Naive thymus-derived CD4-positive, alpha-beta T cell (primary cell): ENCODE data around the gene FBXO31. TPM values are rescaled to one million over a fixed set of nuclear protein-coding genes. Genes with fewer than 3 reads are reported as not detected.

Experiments used
- ATAC-seq: fragments of 150-1000 bp; cut with Tn5 transposase; 2 replicates; pipeline ENCODE4 v1.10.0; 2021; ENCODE audit warnings: mild to moderate bottlenecking, moderate library complexity
- CTCF ChIA-PET: fragments of 350-600 bp; sonication (Branson Sonifier 250); formaldehyde crosslinking; loops from one replicate; lab custom pipeline; 2021; ENCODE audit warnings: antibody characterized with exemption; lab: Charles Lee
- POLR2A ChIA-PET: fragments of 350-600 bp; sonication (Branson Sonifier 250); formaldehyde crosslinking; loops from one replicate; lab custom pipeline; 2021; ENCODE audit warnings: antibody characterized with exemption, inconsistent platforms; lab: Charles Lee
- DNase-seq, 9 donors: peaks; one replicate each; pipeline versions ENCODE4 v3.0.0 to v3.0.0-alpha.2; 2020 to 2022; ENCODE audit warnings: mixed read lengths in 1 of 9
- H3K27ac ChIP-seq: one replicate; pipeline ENCODE4 v1.7.0; 2013; ENCODE audit warnings: mild to moderate bottlenecking, low read depth, low read length, moderate library complexity
- H3K27me3 ChIP-seq, 2 donors: one replicate each; pipeline ENCODE4 v1.7.0; 2013; ENCODE audit warnings: low read length in 2 of 2, mild to moderate bottlenecking in 2 of 2, moderate library complexity in 2 of 2; ENCODE audit not compliant: control insufficient read depth in 2 of 2, insufficient read depth in 2 of 2
- H3K36me3 ChIP-seq, 3 experiments: 1 replicate in 2 of 3; 2 replicates in 1 of 3; pipeline ENCODE4 v1.7.0; 2013; ENCODE audit warnings: low read length in 3 of 3, mild to moderate bottlenecking in 3 of 3, moderate library complexity in 1 of 3; ENCODE audit not compliant: insufficient read depth in 3 of 3, control insufficient read depth in 2 of 3
- H3K4me1 ChIP-seq, 2 donors: one replicate each; pipeline ENCODE4 v1.7.0; 2013; ENCODE audit warnings: low read length in 2 of 2, mild to moderate bottlenecking in 2 of 2, moderate library complexity in 1 of 2; ENCODE audit not compliant: control insufficient read depth in 2 of 2, insufficient read depth in 2 of 2
- H3K4me3 ChIP-seq: 2 replicates; pipeline ENCODE4 v1.7.0; 2013; ENCODE audit warnings: mild to moderate bottlenecking, low read length
- H3K9me3 ChIP-seq, 3 experiments: 1 replicate in 2 of 3; 2 replicates in 1 of 3; pipeline ENCODE4 v1.7.0; 2013; ENCODE audit warnings: low read length in 3 of 3; ENCODE audit not compliant: control insufficient read depth in 2 of 3
- H3K27ac Mint-ChIP-seq, 9 donors: one replicate each; pipeline ENCODE4 v1.8.0; 2020 to 2022; ENCODE audit warnings: mixed read lengths in 9 of 9, mild to moderate bottlenecking in 8 of 9, moderate library complexity in 5 of 9, inconsistent platforms in 2 of 9
- H3K27me3 Mint-ChIP-seq, 5 donors: one replicate each; pipeline ENCODE4 v1.8.0; 2021 to 2022; ENCODE audit warnings: mixed read lengths in 5 of 5, mild to moderate bottlenecking in 1 of 5
- H3K36me3 Mint-ChIP-seq, 5 donors: one replicate each; pipeline ENCODE4 v1.8.0; 2020 to 2022; ENCODE audit warnings: mixed read lengths in 5 of 5, mild to moderate bottlenecking in 3 of 5, inconsistent platforms in 1 of 5
- H3K4me1 Mint-ChIP-seq, 7 donors: one replicate each; pipeline ENCODE4 v1.8.0; 2020 to 2022; ENCODE audit warnings: mixed read lengths in 7 of 7, mild to moderate bottlenecking in 3 of 7, inconsistent platforms in 1 of 7
- H3K4me3 Mint-ChIP-seq, 10 donors: one replicate each; pipeline ENCODE4 v1.8.0; 2020 to 2022; ENCODE audit warnings: mild to moderate bottlenecking in 10 of 10, mixed read lengths in 10 of 10, moderate library complexity in 6 of 10, inconsistent platforms in 2 of 10
- H3K9me3 Mint-ChIP-seq, 11 donors: one replicate each; pipeline ENCODE4 v1.8.0; 2020 to 2022; ENCODE audit warnings: mixed read lengths in 11 of 11, mild to moderate bottlenecking in 4 of 11, inconsistent platforms in 1 of 11, moderate library complexity in 1 of 11
- intact Hi-C, 2 donors: fragments of 100-400 bp; cut with micrococcal nuclease; formaldehyde crosslinking; loops; one replicate each; pipeline ENCODE4 v1.15.1; 2023
- polyA plus RNA-seq, 2 donors: library from polyadenylated mRNA; unstranded; fragments of 300-500 nt; fragmentation: Illumina TruSeq; gene quantifications; one replicate each; pipeline ENCODE4 v1.2.3, GENCODE V29; 2021
- total RNA-seq, 6 experiments: library from RNA in 5 of 6; stranded (reverse) in 5 of 6; gene quantifications; 1 replicate in 5 of 6; 2 replicates in 1 of 6; pipeline ENCODE4 v1.2.3 and lab custom pipeline; 2021 to 2026

FBXO31 gene
- total and polyA plus RNA-seq, 7 experiments from 2014 or later = 16.8 to 41.9 (median 30.8) TPM

- no peak overlapping the region for H3K27ac Mint-ChIP-seq
- Histone ChIP-seq H3K36me3 (peaks cover 0 to 79% (median 4%) of the 10 kb centered on the region in 3 experiments), H3K4me3 (no peak overlapping the region), H3K27me3 (no peaks in the 10 kb centered on the region), H3K27ac (no peak overlapping the region), H3K4me1 (no peaks in the 10 kb centered on the region), H3K9me3 (no peaks in the 10 kb centered on the region)
- no peaks in the 10 kb centered on the region for H3K9me3 Mint-ChIP-seq
- peaks cover 0 to 8% (median 0%) of the 10 kb centered on the region in 7 donors for H3K4me1 Mint-ChIP-seq
- ATAC-seq (no peak), DNase-seq (no peak)
- ChIA-PET POLR2A (no interaction called here), CTCF (interaction anchor here (2.4 kb wide), 1 partner anchor 217 kb away, joined by 18 read pairs; no protein-coding TSS in a partner anchor)
- no peak overlapping the region for H3K4me3 Mint-ChIP-seq
- H3K36me3 Mint-ChIP-seq = peaks cover 0 to 44% (median 9%) of the 10 kb centered on the region in 5 donors
- intact Hi-C loops = no loop called here
- no peaks in the 10 kb centered on the region for H3K27me3 Mint-ChIP-seq
These were observed 34.6 kb upstream of the FBXO31 start for GRCh38 chr16:87418216-87418615.

- Histone ChIP-seq H3K4me3 (no peak overlapping the region), H3K27me3 (no peaks in the 10 kb centered on the region), H3K9me3 (no peaks in the 10 kb centered on the region), H3K36me3 (peaks cover 0 to 80% (median 4%) of the 10 kb centered on the region in 3 experiments), H3K27ac (no peak overlapping the region), H3K4me1 (no peaks in the 10 kb centered on the region)
- Mint-ChIP-seq H3K27me3 (no peaks in the 10 kb centered on the region), H3K4me3 (no peak overlapping the region), H3K4me1 (peaks cover 0 to 8% (median 0%) of the 10 kb centered on the region in 7 donors), H3K9me3 (no peaks in the 10 kb centered on the region), H3K36me3 (peaks cover 0 to 44% (median 9%) of the 10 kb centered on the region in 5 donors), H3K27ac (no peak overlapping the region)
- ChIA-PET POLR2A (no interaction called here), CTCF (interaction anchor here (2.4 kb wide), 1 partner anchor 218 kb away, joined by 18 read pairs; no protein-coding TSS in a partner anchor)
- ATAC-seq (peak; percentile 16), DNase-seq (no peak)
- intact Hi-C loops = loop anchor here in 1 of 2 donors (2.0 kb wide), 1 partner anchor 127 kb away; no protein-coding TSS in a partner anchor
These were observed 33.9 kb upstream of the FBXO31 start for GRCh38 chr16:87417528-87417910.

DNA sequence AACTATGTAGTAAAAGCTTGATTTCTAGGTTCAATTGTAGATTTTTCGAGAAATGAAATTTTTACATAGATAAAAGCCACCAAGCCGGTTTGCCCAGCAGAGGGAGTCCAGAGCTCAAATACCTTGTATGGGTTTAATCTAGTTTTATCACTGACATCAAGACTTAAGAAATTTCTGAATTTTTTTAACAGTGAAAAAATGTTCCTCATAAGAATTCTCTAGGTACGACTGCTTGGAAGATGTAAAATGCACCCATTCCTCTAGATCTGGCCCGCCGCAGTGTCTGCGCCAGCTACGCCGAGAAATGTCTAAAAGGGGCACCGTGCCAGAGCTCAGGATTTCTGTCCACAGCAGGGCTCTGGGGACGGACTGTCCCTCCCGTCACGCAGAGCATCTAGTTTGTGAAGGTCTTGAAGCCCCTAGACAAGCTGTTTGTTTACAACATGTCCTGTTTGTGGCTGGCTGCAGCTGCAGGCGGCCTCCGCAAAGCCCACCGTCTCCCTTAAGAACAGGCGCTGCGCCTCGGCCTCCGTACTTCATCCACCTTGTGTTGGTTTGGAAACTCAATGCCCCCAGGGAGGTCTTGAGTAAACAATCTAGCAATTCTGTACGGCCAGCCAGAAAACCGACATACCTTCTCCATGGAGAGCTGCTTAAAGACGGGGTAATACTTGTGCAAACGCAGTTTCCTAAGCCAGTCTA is 33.4 kb upstream of the FBXO31 start:
- Mint-ChIP-seq H3K27ac (no peak overlapping the region), H3K36me3 (peaks cover 0 to 45% (median 9%) of the 10 kb centered on the region in 5 donors), H3K9me3 (no peaks in the 10 kb centered on the region), H3K4me3 (no peak overlapping the region), H3K4me1 (peaks cover 0 to 8% (median 0%) of the 10 kb centered on the region in 7 donors), H3K27me3 (no peaks in the 10 kb centered on the region)
- DNase-seq = peak in 6 of 9 donors; percentile 25 to 48 (median 42)
- Histone ChIP-seq H3K9me3 (no peaks in the 10 kb centered on the region), H3K36me3 (peaks cover 0 to 80% (median 8%) of the 10 kb centered on the region in 3 experiments), H3K27me3 (no peaks in the 10 kb centered on the region), H3K4me1 (no peaks in the 10 kb centered on the region), H3K27ac (no peak overlapping the region), H3K4me3 (no peak overlapping the region)
- intact Hi-C loops = loop anchor here (1.0 to 2.0 kb wide), 3 partner anchors 73 to 219 kb away; no protein-coding TSS in a partner anchor
- POLR2A ChIA-PET = no interaction called here
- no peak for ATAC-seq
- CTCF ChIA-PET = interaction anchor here (0.6 to 2.4 kb wide), 2 partner anchors 35 to 219 kb away, joined by 3 to 18 read pairs; no protein-coding TSS in a partner anchor

GRCh38 chr16:87415441-87415840 is 31.9 kb upstream of the FBXO31 start:
- intact Hi-C loops = no loop called here
- no peaks in the 10 kb centered on the region for H3K4me1 ChIP-seq
- peaks cover 0 to 80% (median 8%) of the 10 kb centered on the region in 3 experiments for H3K36me3 ChIP-seq
- H3K36me3 Mint-ChIP-seq = peaks cover 0 to 46% (median 7%) of the 10 kb centered on the region in 5 donors
- no peak overlapping the region for H3K27ac ChIP-seq
- ChIA-PET POLR2A (no interaction called here), CTCF (interaction anchor here (0.6 kb wide), 1 partner anchor 352 kb away, joined by 3 read pairs; no protein-coding TSS in a partner anchor)
- no peak for ATAC-seq
- no peaks in the 10 kb centered on the region for H3K4me1 Mint-ChIP-seq
- peak overlapping the region in 1 of 9 donors; percentile 41 for H3K27ac Mint-ChIP-seq
- H3K4me3 Mint-ChIP-seq = no peak overlapping the region
- no peak for DNase-seq
- H3K27me3 ChIP-seq = no peaks in the 10 kb centered on the region
- H3K27me3 Mint-ChIP-seq = no peaks in the 10 kb centered on the region
- no peaks in the 10 kb centered on the region for H3K9me3 Mint-ChIP-seq
- H3K9me3 ChIP-seq = no peaks in the 10 kb centered on the region
- no peak overlapping the region for H3K4me3 ChIP-seq

DNA sequence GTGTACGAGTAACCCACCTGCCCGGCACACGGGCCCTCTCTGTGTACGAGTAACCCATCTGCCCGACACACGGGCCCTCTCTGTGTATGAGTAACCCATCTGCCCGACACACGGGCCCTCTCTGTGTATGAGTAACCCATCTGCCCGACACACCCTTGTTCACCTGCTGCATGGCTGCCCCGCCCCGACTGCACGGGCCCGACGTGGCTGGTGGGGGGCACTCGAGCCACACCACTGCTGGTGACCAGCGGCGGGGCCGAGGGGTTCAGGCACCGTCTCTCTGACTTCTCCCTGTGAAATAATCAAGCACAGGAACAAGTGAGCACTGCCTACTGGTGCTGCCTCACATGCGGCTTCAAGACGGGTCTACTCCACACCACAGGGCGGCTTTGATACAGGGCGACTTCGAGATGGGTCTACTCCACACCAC is 30.7 kb upstream of the FBXO31 start:
- Histone ChIP-seq H3K9me3 (no peaks in the 10 kb centered on the region), H3K27me3 (no peaks in the 10 kb centered on the region), H3K36me3 (peaks cover 0 to 83% (median 8%) of the 10 kb centered on the region in 3 experiments), H3K27ac (no peak overlapping the region), H3K4me3 (no peak overlapping the region), H3K4me1 (no peaks in the 10 kb centered on the region)
- Mint-ChIP-seq H3K36me3 (peaks cover 0 to 42% (median 7%) of the 10 kb centered on the region in 5 donors), H3K4me3 (no peak overlapping the region), H3K27ac (no peak overlapping the region), H3K4me1 (no peaks in the 10 kb centered on the region), H3K27me3 (no peaks in the 10 kb centered on the region), H3K9me3 (no peaks in the 10 kb centered on the region)
- intact Hi-C loops = no loop called here
- ATAC-seq (no peak), DNase-seq (no peak)
- ChIA-PET POLR2A (interaction anchor here (0.7 kb wide), 1 partner anchor 1027 kb away, joined by 3 read pairs; no protein-coding TSS in a partner anchor), CTCF (no interaction called here)

DNA sequence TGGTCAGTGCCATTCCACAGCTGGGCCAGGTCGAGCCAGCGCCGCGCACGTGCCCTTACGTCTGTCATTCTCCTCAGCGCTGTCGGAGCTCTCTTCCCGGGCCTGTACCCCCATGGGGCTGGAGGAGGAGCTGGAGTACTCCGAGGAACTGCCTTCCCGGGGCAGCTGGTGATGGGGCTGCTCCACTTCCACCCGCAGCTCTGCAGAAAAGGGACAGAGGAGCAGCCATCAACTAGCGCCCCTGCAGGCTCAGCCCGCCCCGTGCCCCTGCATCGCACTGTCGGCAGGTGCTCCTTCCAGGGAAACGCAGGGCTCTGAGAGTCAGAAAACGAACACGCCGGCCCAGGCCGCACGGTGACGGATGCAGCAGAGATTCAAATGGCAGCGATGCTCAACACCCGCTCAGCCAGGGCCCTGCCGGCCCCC is 29.4 kb upstream of the FBXO31 start:
- Histone ChIP-seq H3K9me3 (no peaks in the 10 kb centered on the region), H3K27ac (no peak overlapping the region), H3K36me3 (peaks cover 0 to 85% (median 8%) of the 10 kb centered on the region in 3 experiments), H3K27me3 (no peaks in the 10 kb centered on the region), H3K4me1 (no peaks in the 10 kb centered on the region), H3K4me3 (no peak overlapping the region)
- Mint-ChIP-seq H3K4me3 (no peak overlapping the region), H3K27me3 (no peaks in the 10 kb centered on the region), H3K27ac (peak overlapping the region in 1 of 9 donors; percentile 83), H3K9me3 (no peaks in the 10 kb centered on the region), H3K36me3 (peaks cover 2 to 46% (median 7%) of the 10 kb centered on the region in 5 donors), H3K4me1 (no peaks in the 10 kb centered on the region)
- DNase-seq (no peak), ATAC-seq (no peak)
- intact Hi-C loops = no loop called here
- ChIA-PET CTCF (interaction anchor here (0.6 kb wide), 1 partner anchor 1627 kb away, joined by 3 read pairs; no protein-coding TSS in a partner anchor), POLR2A (interaction anchor here (0.5 to 1.1 kb wide), 2 partner anchors 10 to 291 kb away, joined by 3 read pairs; no protein-coding TSS in a partner anchor)
